GM06990 (cell line): ENCODE results near the gene PACSIN1.

ENCODE experiments used
- DNase-seq: peaks from one replicate; pipeline ENCODE4 v3.0.0-alpha.2; 2011; ENCODE audit not compliant: insufficient read length; ENCODE audit errors: extremely low read depth
- H3K27me3 ChIP-seq: replicated peaks from 2 replicates; pipeline ENCODE4 v1.6.0; 2011; ENCODE audit warnings: low read length; ENCODE audit not compliant: control insufficient read depth, insufficient read depth
- H3K36me3 ChIP-seq: 2 replicates; pipeline ENCODE4 v1.5.1; 2011; ENCODE audit warnings: low read length; ENCODE audit not compliant: control insufficient read depth, insufficient read depth
- H3K4me3 ChIP-seq: replicated peaks from 2 replicates; pipeline ENCODE4 v1.5.1; 2011; ENCODE audit warnings: low read depth, mild to moderate bottlenecking, control low read depth, low read length
- TF ChIP-seq, protein P1 (sequence below): IDR thresholded peaks from 2 replicates; pipeline ENCODE4 v1.5.1; 2011; ENCODE audit warnings: low read length, control low read depth, mild to moderate bottlenecking, inconsistent platforms; ENCODE audit not compliant: insufficient read depth, poor library complexity, severe bottlenecking

PACSIN1 gene

DNA sequence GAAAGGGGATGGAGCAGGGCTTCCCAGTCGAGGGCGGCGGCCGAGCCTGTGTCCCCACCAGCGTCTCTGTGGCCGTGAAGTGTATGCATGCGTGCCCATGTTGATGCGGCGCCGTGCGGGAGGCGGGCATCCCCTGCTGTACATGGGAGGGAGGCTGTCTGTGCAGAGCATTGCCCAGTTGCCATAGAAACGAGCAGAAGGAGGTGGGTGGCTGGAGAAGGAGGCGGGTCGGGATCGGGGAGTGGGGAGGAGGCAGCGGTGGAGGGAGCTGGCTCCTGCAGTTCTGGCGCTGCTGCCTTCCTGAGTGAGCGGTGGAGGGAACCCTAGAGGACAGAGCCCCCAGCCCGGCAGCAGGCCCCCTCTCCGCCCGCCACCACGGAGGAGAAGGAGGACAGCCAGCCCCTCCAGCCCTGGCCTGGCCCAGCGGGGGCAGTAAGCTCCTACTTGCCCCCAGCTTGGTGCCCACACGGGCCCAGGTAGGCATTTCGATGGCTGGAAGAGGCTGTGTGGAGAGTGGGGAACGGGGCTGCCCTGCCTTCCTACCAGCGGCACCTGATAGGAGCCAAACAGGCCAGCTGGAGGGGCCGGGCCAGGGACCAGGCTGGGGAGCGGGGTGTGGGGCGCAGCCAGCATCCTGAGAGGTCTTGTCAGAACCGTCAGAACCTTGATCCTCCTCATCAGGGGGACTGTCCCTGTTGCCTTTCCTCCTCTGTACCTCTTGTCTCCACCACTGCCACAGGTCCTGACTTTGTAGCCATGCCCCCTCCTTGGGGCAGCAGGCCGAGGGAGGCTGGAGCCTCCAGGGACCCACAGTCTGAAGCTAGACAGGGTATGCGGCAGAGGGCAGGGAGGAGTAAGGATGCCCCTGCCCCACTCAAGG is 49.0 kb downstream of the PACSIN1 start:
- DNase-seq: no peak
- TF ChIP-seq, protein P1, sequence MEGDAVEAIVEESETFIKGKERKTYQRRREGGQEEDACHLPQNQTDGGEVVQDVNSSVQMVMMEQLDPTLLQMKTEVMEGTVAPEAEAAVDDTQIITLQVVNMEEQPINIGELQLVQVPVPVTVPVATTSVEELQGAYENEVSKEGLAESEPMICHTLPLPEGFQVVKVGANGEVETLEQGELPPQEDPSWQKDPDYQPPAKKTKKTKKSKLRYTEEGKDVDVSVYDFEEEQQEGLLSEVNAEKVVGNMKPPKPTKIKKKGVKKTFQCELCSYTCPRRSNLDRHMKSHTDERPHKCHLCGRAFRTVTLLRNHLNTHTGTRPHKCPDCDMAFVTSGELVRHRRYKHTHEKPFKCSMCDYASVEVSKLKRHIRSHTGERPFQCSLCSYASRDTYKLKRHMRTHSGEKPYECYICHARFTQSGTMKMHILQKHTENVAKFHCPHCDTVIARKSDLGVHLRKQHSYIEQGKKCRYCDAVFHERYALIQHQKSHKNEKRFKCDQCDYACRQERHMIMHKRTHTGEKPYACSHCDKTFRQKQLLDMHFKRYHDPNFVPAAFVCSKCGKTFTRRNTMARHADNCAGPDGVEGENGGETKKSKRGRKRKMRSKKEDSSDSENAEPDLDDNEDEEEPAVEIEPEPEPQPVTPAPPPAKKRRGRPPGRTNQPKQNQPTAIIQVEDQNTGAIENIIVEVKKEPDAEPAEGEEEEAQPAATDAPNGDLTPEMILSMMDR: no peak
- Histone ChIP-seq H3K36me3 (no peaks in the 10 kb centered on the region), H3K27me3 (no peaks in the 10 kb centered on the region; the same call in 1 of the 2 replicates), H3K4me3 (no peak overlapping the region)

DNA sequence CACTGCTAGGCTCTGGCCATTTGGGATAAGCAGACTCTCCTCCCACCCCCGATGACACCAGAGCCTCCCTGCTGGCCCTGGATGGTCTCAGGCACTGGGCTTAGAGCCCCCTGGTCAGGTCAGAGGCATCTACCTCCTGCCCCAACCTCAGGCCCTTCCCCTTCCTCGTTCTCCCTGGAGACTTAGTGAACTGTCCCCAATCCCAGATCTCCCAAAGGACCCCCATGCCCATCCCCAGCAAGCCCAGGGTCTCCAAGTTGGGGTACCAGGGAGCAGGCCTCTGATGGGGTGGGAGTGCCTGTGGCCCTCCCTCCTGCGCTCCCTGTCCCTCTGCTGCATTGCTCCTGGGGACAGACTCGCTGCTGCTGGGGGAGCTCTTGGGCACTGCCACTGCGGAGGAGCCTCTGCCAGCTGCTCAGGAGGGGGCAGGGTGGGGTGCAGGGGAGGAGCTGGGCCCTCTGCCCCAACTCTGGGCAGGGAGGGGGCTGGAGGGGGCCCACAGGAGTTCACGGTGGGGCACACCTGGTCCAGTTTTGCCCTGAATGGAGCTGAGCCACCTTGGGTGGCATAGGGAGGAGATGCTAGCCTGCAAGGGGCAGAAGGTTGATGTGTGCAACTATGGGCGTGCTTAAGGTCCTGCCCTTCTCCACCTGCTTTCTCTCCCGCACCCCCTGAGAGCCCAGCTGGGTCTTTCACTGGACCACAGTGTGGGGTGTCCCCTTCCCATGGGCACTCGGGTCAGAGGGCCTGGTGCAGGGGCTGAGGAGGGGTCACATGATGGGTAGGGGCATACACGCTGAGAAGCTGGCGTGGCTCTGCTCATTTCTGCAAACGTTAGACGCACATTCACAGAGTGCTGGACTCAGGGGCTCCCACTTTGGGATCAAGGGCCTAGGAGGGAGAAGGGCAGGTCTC is 49.9 kb downstream of the PACSIN1 start:
- no peak overlapping the region for H3K4me3 ChIP-seq
- no peaks in the 10 kb centered on the region; the same call in 1 of the 2 replicates for H3K27me3 ChIP-seq
- DNase-seq: no peak
- TF ChIP-seq, protein P1: no peak
- no peaks in the 10 kb centered on the region for H3K36me3 ChIP-seq

DNA sequence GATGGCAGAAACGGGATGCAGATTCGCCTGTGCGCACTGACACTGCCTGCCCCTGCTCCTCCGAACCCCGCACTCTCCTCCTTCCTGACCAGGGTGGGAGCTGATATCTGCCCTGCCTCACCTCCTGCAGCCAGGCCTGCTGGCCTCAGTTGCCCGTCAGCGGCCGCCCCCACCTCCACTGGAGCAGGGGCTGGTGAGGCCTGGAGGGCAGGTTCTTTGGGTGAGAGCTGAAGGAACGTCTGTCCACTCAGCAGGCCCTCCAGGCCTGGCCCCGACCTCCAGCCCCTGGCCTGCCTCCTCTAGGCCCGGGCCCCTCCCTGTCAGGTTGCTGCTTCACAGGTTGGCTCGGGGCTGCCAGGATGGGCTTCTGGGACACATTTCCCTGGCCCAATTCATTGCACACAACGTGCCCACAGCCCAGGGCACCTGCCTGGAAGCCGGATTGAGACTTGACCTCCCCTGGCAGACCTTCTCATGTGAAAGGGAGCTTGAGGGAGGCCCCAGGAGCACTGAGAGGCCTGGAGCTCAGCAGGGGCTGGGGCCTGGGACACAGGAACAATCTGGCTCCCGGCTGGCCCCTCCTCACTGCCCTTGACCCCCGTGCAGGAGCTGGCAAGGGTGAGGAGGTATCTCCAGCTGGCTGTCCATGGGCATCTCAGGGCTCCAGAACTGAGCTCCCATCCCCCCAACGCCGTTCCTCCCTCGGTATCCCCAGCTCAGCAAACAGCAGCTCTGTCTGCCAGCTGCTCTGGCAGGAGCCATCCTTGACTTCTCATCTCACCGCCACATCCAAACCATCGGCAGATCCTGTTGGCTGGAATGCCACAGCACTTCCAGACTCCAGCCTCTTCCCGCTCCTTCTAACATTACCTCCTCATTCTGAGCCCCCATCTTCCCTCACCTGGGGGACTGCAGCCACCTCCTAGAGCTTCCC is 50.8 kb downstream of the PACSIN1 start:
- Histone ChIP-seq H3K4me3 (no peak overlapping the region), H3K27me3 (no peaks in the 10 kb centered on the region; the same call in 1 of the 2 replicates), H3K36me3 (no peaks in the 10 kb centered on the region)
- DNase-seq: no peak
- TF ChIP-seq, protein P1: no peak

DNA sequence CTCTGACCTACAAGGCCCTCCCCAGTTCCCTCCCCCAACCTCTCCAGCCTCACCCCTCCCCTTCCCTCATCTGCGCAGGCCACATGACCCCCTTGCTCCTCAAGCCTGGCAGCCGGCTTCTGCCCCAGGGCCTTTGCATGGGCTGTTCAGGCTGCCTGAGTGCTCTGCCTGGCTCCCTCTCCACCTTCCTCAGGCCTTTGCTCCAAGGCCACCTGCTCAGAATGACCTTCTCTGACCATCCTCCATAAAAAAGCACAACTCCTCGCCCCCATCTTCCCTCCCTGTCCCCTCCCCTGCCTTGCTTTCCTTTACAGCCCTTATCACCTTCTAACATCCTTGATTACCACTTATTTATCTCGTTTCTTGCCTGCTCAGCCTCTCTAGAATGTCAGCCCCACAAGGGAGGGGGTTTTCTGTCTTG is 51.6 kb downstream of the PACSIN1 start:
- no peaks in the 10 kb centered on the region for H3K36me3 ChIP-seq
- no peak for DNase-seq
- TF ChIP-seq, protein P1: no peak
- no peaks in the 10 kb centered on the region; the same call in 1 of the 2 replicates for H3K27me3 ChIP-seq
- no peak overlapping the region for H3K4me3 ChIP-seq

DNA sequence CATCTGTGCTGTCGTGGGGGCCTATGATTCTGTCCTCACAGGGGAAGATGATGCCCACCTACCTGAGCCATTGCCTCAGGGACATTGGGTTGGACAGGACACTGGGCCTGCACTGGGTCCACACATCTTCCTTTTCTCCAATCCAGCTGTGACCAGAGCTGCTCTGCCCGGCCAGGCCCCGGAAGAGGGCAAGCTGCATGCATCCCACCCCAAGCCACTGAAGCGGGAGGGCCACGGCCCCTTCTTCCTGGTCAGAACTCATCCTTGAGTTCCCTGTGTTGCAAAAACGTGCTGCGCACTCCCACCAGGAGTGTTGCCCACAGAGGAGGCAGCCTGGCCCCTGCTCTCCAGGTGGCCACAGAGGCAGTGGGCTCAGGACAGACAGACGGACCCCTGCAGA is 52.1 kb downstream of the PACSIN1 start:
- DNase-seq: no peak
- Histone ChIP-seq H3K4me3 (no peak overlapping the region), H3K36me3 (no peaks in the 10 kb centered on the region), H3K27me3 (no peaks in the 10 kb centered on the region; the same call in 1 of the 2 replicates)
- TF ChIP-seq, protein P1: no peak
